NB4 (cell line): ENCODE measurements around the gene CD69.

Experiments used
- POLR2A ChIP-seq: IDR thresholded peaks from 2 replicates; pipeline ENCODE4 v1.6.1; 2011; ENCODE audit warnings: mild to moderate bottlenecking; ENCODE audit not compliant: insufficient read length; ENCODE audit errors: extremely low read depth
- TF ChIP-seq, protein P1 (sequence below): IDR thresholded peaks from one replicate; pipeline ENCODE4 v1.5.1; 2012; ENCODE audit warnings: low read depth, low read length

- TF ChIP-seq, protein P1, sequence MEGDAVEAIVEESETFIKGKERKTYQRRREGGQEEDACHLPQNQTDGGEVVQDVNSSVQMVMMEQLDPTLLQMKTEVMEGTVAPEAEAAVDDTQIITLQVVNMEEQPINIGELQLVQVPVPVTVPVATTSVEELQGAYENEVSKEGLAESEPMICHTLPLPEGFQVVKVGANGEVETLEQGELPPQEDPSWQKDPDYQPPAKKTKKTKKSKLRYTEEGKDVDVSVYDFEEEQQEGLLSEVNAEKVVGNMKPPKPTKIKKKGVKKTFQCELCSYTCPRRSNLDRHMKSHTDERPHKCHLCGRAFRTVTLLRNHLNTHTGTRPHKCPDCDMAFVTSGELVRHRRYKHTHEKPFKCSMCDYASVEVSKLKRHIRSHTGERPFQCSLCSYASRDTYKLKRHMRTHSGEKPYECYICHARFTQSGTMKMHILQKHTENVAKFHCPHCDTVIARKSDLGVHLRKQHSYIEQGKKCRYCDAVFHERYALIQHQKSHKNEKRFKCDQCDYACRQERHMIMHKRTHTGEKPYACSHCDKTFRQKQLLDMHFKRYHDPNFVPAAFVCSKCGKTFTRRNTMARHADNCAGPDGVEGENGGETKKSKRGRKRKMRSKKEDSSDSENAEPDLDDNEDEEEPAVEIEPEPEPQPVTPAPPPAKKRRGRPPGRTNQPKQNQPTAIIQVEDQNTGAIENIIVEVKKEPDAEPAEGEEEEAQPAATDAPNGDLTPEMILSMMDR, result no peak
- TF ChIP-seq POLR2A, result no peak
Measured at GRCh38 chr12:9805883-9806282, 45.2 kb upstream of the CD69 start.
